Measurements from ENCODE around the gene FAF2.

GRCh38 chr5:176540476-176540899 lies 92.3 kb downstream of the FAF2 start:
- TF ChIP-seq POLR2A (IDR thresholded peaks at IDR 0.05) (no peak), CTCF (IDR thresholded peaks at IDR 0.05 in 4 of 5, conservative IDR thresholded peaks at IDR 0.05 in 1 of 5) (no peak)
